ENCODE data around the gene MRPL32.

MRPL32 gene

DNA sequence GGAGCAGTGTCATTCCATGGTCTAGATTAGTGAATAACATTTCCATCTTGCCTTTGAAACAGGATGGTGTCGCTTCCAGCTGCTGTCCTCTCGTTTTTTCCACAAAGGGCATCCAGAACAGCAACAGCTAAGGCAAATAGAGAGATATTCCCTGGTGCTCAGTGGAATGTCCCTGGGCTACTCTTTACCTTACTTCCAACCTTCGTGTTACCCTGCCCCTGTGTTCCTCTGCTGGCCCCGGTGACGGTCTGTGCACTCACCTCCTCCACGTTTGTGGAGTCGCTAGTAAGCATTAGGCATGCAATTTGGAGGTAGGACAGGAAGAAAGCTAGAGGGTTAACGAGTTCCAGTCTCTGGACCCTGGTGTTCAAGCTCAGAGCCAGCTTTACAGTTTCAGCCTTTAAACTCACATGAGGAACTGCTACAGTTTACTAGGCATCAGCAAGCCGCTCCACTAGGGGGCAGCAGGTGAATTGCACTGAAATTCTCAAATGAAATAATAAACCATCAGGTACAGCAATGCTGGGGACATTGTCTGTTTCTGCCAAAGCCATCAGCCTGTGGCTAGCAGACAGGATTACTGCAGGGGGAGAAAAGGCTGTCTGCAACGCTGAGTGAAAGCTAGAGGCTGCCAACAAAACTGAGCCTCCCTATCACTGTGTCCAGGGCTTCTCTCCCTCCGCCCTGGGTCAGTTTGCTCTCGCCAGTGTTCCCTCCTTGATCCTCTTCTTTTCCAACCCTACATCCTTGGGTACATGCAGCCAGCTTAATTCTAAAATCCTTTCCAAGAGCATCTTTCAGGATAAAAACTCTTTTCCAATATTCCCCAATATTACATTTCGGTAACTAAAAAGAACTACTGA is 9.0 kb downstream of the MRPL32 start:
- peak; percentile 92 for ATAC-seq
- no peak for TF ChIP-seq ZNF70 (CRISPR knock-in tag; IDR thresholded peaks at IDR 0.05)

DNA sequence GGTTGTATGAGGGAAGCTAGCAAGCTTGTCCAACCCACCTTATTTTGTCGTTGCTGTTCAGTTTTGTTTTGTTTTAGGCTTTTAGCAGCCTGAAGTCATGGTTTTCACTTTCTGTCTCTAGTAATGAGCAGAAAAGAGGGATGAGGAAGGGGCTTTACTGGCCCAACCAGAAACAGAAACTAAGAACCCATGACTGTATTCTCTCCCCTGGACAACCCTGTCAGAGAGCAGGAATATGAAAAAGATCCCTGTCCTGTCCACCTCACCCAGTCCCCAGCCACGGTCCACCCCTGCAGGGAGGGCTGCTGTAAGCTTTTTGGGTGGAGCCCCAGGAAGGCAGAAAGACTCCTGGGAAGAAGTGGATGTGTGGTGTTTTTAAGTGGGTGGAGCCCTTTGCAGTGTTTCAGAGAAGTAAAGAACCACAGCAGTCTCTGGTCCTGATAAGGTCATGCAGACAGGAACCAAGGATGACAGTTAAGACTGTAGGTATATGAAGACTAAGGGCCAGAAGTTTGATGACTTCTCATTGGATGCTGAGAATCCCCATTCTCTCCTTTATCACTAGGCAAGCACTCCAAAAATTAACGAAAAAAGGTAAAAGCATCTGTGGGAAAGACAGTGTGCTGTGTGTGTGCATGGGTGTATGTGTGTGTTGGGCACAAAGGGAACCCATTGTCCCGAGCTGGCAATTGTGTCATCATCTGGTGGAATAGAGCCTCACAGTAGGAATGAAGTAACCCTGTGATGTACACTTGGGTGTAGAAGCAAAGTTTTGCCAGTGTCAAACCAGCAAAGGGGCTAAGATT is 13.8 kb downstream of the MRPL32 start:
- ATAC-seq: peak; percentile 56
- TF ChIP-seq SNAI2 (CRISPR knock-in tag; IDR thresholded peaks at IDR 0.05) (no peak), OSR1 (CRISPR knock-in tag; IDR thresholded peaks at IDR 0.05) (no peak), ZNF70 (CRISPR knock-in tag; IDR thresholded peaks at IDR 0.05) (no peak), ARNTL (CRISPR knock-in tag; IDR thresholded peaks at IDR 0.05; ENCODE audit: borderline replicate concordance, low read depth) (no peak), PPARA (CRISPR knock-in tag; IDR thresholded peaks at IDR 0.05; ENCODE audit: borderline replicate concordance) (no peak), GLIS3 (CRISPR knock-in tag; IDR thresholded peaks at IDR 0.05) (no peak), ZNF8 (CRISPR knock-in tag; IDR thresholded peaks at IDR 0.05) (no peak), ZC3H10 (CRISPR knock-in tag; IDR thresholded peaks at IDR 0.05) (no peak), CSDC2 (CRISPR knock-in tag; IDR thresholded peaks at IDR 0.05) (no peak), ESRRG (CRISPR knock-in tag; IDR thresholded peaks at IDR 0.05) (no peak), ZFP30 (CRISPR knock-in tag; IDR thresholded peaks at IDR 0.05) (no peak), BACH2 (CRISPR knock-in tag; IDR thresholded peaks at IDR 0.05; ENCODE audit: borderline replicate concordance) (no peak), ISL1 (CRISPR knock-in tag; IDR thresholded peaks at IDR 0.05) (no peak)
- TF ChIP-seq, protein P1, sequence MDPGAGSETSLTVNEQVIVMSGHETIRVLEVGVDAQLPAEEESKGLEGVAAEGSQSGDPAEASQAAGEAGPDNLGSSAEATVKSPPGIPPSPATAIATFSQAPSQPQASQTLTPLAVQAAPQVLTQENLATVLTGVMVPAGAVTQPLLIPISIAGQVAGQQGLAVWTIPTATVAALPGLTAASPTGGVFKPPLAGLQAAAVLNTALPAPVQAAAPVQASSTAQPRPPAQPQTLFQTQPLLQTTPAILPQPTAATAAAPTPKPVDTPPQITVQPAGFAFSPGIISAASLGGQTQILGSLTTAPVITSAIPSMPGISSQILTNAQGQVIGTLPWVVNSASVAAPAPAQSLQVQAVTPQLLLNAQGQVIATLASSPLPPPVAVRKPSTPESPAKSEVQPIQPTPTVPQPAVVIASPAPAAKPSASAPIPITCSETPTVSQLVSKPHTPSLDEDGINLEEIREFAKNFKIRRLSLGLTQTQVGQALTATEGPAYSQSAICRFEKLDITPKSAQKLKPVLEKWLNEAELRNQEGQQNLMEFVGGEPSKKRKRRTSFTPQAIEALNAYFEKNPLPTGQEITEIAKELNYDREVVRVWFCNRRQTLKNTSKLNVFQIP (CRISPR knock-in tag; IDR thresholded peaks at IDR 0.05; ENCODE audit: borderline replicate concordance, low read depth): no peak
- TF ChIP-seq, protein P2, sequence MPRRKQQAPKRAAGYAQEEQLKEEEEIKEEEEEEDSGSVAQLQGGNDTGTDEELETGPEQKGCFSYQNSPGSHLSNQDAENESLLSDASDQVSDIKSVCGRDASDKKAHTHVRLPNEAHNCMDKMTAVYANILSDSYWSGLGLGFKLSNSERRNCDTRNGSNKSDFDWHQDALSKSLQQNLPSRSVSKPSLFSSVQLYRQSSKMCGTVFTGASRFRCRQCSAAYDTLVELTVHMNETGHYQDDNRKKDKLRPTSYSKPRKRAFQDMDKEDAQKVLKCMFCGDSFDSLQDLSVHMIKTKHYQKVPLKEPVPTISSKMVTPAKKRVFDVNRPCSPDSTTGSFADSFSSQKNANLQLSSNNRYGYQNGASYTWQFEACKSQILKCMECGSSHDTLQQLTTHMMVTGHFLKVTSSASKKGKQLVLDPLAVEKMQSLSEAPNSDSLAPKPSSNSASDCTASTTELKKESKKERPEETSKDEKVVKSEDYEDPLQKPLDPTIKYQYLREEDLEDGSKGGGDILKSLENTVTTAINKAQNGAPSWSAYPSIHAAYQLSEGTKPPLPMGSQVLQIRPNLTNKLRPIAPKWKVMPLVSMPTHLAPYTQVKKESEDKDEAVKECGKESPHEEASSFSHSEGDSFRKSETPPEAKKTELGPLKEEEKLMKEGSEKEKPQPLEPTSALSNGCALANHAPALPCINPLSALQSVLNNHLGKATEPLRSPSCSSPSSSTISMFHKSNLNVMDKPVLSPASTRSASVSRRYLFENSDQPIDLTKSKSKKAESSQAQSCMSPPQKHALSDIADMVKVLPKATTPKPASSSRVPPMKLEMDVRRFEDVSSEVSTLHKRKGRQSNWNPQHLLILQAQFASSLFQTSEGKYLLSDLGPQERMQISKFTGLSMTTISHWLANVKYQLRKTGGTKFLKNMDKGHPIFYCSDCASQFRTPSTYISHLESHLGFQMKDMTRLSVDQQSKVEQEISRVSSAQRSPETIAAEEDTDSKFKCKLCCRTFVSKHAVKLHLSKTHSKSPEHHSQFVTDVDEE (CRISPR knock-in tag; IDR thresholded peaks at IDR 0.05): no peak
- TF ChIP-seq, protein P3, sequence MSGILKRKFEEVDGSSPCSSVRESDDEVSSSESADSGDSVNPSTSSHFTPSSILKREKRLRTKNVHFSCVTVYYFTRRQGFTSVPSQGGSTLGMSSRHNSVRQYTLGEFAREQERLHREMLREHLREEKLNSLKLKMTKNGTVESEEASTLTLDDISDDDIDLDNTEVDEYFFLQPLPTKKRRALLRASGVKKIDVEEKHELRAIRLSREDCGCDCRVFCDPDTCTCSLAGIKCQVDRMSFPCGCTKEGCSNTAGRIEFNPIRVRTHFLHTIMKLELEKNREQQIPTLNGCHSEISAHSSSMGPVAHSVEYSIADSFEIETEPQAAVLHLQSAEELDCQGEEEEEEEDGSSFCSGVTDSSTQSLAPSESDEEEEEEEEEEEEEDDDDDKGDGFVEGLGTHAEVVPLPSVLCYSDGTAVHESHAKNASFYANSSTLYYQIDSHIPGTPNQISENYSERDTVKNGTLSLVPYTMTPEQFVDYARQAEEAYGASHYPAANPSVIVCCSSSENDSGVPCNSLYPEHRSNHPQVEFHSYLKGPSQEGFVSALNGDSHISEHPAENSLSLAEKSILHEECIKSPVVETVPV (CRISPR knock-in tag; IDR thresholded peaks at IDR 0.05): no peak
- TF ChIP-seq, protein P4, sequence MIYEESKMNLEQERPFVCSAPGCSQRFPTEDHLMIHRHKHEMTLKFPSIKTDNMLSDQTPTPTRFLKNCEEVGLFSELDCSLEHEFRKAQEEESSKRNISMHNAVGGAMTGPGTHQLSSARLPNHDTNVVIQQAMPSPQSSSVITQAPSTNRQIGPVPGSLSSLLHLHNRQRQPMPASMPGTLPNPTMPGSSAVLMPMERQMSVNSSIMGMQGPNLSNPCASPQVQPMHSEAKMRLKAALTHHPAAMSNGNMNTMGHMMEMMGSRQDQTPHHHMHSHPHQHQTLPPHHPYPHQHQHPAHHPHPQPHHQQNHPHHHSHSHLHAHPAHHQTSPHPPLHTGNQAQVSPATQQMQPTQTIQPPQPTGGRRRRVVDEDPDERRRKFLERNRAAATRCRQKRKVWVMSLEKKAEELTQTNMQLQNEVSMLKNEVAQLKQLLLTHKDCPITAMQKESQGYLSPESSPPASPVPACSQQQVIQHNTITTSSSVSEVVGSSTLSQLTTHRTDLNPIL (CRISPR knock-in tag; IDR thresholded peaks at IDR 0.05; ENCODE audit: low read depth): no peak

DNA sequence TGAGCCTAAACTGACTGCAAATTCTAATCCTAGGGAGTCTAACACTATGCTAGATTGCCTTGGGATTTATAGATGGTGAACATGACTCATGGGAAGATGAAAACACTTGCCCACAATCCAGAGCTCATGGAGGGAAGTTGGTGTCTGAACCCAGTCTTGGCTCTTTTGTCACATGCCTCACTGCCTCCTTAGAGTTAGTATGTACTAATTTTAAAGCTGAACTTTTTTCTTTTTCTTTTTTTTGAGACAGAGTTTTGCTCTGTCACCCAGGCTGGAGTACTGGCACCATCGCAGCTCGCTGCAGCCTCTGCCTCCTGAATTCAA is 14.4 kb downstream of the MRPL32 start:
- no peak for TF ChIP-seq TCF4 (CRISPR knock-in tag; IDR thresholded peaks at IDR 0.05; ENCODE audit: borderline replicate concordance)
- TF ChIP-seq, protein P4 (CRISPR knock-in tag; IDR thresholded peaks at IDR 0.05; ENCODE audit: low read depth): no peak
- TF ChIP-seq, protein P5, sequence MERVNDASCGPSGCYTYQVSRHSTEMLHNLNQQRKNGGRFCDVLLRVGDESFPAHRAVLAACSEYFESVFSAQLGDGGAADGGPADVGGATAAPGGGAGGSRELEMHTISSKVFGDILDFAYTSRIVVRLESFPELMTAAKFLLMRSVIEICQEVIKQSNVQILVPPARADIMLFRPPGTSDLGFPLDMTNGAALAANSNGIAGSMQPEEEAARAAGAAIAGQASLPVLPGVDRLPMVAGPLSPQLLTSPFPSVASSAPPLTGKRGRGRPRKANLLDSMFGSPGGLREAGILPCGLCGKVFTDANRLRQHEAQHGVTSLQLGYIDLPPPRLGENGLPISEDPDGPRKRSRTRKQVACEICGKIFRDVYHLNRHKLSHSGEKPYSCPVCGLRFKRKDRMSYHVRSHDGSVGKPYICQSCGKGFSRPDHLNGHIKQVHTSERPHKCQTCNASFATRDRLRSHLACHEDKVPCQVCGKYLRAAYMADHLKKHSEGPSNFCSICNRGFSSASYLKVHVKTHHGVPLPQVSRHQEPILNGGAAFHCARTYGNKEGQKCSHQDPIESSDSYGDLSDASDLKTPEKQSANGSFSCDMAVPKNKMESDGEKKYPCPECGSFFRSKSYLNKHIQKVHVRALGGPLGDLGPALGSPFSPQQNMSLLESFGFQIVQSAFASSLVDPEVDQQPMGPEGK (CRISPR knock-in tag; IDR thresholded peaks at IDR 0.05; ENCODE audit: borderline replicate concordance): no peak
- TF ChIP-seq, protein P3 (CRISPR knock-in tag; IDR thresholded peaks at IDR 0.05): no peak
- no peak for TF ChIP-seq ESRRG (CRISPR knock-in tag; IDR thresholded peaks at IDR 0.05)
- no peak for TF ChIP-seq BACH2 (CRISPR knock-in tag; IDR thresholded peaks at IDR 0.05; ENCODE audit: borderline replicate concordance)
- TF ChIP-seq ISL1 (CRISPR knock-in tag; IDR thresholded peaks at IDR 0.05): no peak
- TF ChIP-seq ZFP3 (CRISPR knock-in tag; IDR thresholded peaks at IDR 0.05): no peak
- TF ChIP-seq GLIS3 (CRISPR knock-in tag; IDR thresholded peaks at IDR 0.05): no peak
- TF ChIP-seq OSR1 (CRISPR knock-in tag; IDR thresholded peaks at IDR 0.05): no peak
- TF ChIP-seq ZC3H10 (CRISPR knock-in tag; IDR thresholded peaks at IDR 0.05): no peak
- TF ChIP-seq ZNF565 (CRISPR knock-in tag; conservative IDR thresholded peaks at IDR 0.05; ENCODE audit: low read depth): no peak
- no peak for TF ChIP-seq ZNF70 (CRISPR knock-in tag; IDR thresholded peaks at IDR 0.05)
- no peak; the same call in 2 of the 3 replicates for ATAC-seq
